Type B pancreatic cell (in vitro differentiated cells): Measurements from ENCODE around the gene GLYR1. TPM values are rescaled to one million over a fixed set of nuclear protein-coding genes. Genes with fewer than 3 reads are reported as not detected.

Source experiments
- DNase-seq: peaks from one replicate; pipeline ENCODE4 v3.0.0; 2021; ENCODE audit warnings: mixed read lengths; ENCODE audit not compliant: unreplicated experiment; ENCODE audit errors: extremely low spot score
- H3K27ac Mint-ChIP-seq: 2 replicates; pipeline ENCODE4 v1.8.0; 2021; ENCODE audit warnings: mild to moderate bottlenecking, mixed read lengths
- H3K27me3 Mint-ChIP-seq: 2 replicates; pipeline ENCODE4 v1.8.0; 2021; ENCODE audit warnings: mixed read lengths
- H3K36me3 Mint-ChIP-seq: 2 replicates; pipeline ENCODE4 v1.8.0; 2021; ENCODE audit warnings: mixed read lengths
- H3K4me1 Mint-ChIP-seq: one replicate; pipeline ENCODE4 v1.8.0; 2021; ENCODE audit warnings: mixed read lengths; ENCODE audit not compliant: unreplicated experiment
- H3K4me3 Mint-ChIP-seq: 2 replicates; pipeline ENCODE4 v1.8.0; 2021; ENCODE audit warnings: mild to moderate bottlenecking, mixed read lengths
- H3K9me3 Mint-ChIP-seq: 2 replicates; pipeline ENCODE4 v1.8.0; 2021; ENCODE audit warnings: mixed read lengths
- total RNA-seq: library from RNA; stranded (reverse); gene quantifications from 2 replicates; pipeline ENCODE4 v1.2.1, GENCODE V29; 2021; ENCODE audit warnings: low replicate concordance
- TF ChIP-seq, protein P1 (sequence below): fragments of 200-600 bp; sonication (generic); conservative IDR thresholded peaks from 2 replicates; pipeline ENCODE4 v1.5.0; 2021; ENCODE audit warnings: antibody characterized with exemption, mild to moderate bottlenecking

The GLYR1 gene
- total RNA-seq, 1 donor from 2014 or later: 120 TPM

DNA sequence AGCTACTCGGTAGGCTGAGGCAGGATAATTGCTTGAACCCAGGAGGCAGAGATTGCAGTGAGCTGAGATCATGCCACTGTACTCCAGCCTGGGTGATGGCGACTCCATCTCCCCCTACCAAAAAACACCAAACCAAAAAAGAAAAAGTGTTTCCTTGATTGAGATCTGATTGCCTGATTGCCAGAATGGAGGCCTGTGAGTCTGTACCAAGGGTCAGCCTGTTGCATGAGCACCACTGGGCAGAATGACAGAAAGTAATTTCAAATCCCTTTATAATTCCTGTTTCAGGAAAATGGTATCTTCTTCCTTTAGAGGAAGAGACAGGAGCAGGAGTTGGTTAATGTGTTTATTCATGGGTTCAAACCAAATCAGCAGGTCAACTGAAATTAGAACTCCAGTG, 8.7 kb upstream of the GLYR1 start:
- DNase-seq: no peak
- peaks cover 20% of the 10 kb centered on the region for H3K36me3 Mint-ChIP-seq
- TF ChIP-seq, protein P1, sequence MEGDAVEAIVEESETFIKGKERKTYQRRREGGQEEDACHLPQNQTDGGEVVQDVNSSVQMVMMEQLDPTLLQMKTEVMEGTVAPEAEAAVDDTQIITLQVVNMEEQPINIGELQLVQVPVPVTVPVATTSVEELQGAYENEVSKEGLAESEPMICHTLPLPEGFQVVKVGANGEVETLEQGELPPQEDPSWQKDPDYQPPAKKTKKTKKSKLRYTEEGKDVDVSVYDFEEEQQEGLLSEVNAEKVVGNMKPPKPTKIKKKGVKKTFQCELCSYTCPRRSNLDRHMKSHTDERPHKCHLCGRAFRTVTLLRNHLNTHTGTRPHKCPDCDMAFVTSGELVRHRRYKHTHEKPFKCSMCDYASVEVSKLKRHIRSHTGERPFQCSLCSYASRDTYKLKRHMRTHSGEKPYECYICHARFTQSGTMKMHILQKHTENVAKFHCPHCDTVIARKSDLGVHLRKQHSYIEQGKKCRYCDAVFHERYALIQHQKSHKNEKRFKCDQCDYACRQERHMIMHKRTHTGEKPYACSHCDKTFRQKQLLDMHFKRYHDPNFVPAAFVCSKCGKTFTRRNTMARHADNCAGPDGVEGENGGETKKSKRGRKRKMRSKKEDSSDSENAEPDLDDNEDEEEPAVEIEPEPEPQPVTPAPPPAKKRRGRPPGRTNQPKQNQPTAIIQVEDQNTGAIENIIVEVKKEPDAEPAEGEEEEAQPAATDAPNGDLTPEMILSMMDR: no peak
- H3K27me3 Mint-ChIP-seq: no peaks in the 10 kb centered on the region
- H3K4me3 Mint-ChIP-seq: no peak overlapping the region
- H3K4me1 Mint-ChIP-seq: peaks cover 12% of the 10 kb centered on the region
- H3K9me3 Mint-ChIP-seq: no peaks in the 10 kb centered on the region
- no peak overlapping the region for H3K27ac Mint-ChIP-seq

DNA sequence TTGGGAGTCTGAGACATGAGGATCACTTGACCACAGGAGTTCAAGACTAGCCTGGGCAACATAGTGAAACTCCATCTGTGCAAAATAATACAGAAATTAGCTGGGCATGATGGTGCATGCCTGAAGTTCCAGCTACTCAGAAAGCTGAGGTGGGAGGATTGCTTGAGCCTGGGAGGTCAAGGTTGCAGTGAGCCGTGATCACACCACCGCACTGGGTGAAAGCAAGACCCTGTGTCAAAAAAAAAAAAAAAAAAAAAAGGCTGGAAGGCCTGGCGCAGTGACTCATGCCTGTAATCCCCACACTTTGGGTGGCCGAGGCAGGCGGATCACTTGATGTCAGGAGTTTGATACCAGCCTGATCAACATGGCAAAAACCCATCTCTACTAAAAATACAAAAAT, 8.3 kb upstream of the GLYR1 start:
- no peaks in the 10 kb centered on the region for H3K27me3 Mint-ChIP-seq
- peaks cover 20% of the 10 kb centered on the region for H3K36me3 Mint-ChIP-seq
- H3K9me3 Mint-ChIP-seq: no peaks in the 10 kb centered on the region
- H3K4me3 Mint-ChIP-seq: no peak overlapping the region
- DNase-seq: no peak
- H3K4me1 Mint-ChIP-seq: peaks cover 17% of the 10 kb centered on the region
- H3K27ac Mint-ChIP-seq: no peak overlapping the region
- TF ChIP-seq, protein P1: no peak

DNA sequence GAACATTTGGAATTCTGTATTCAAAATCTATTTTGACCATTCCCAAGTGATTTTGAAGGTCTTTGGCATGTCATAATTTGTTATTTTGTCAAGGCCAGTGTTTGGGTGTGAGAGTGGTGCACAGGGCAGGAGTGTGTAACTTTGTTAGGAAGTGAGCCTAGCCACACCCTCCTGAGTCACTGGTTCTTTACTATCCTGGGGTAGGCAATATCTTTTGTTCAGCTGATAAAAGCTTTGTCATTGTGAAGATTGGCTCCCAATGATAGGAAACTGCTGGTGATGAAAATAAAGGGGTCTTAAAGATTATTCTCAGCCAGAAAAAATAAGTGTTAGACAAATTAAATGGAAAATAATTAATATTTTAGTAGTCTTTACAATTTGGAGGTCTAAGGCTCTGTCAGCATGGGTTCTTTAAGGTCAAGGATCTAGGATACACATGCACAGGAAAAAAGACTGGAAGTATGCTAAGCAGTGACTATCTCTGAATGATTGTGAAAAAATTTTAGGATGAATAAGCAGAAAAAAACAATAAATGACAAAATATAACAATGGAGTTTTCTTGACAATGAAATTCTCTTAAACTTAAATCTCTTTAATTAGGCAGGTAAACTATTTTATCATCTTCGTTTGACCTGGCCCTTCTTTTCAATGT, 5.3 kb upstream of the GLYR1 start:
- Mint-ChIP-seq H3K36me3 (peaks cover 4% of the 10 kb centered on the region), H3K4me1 (peaks cover 33% of the 10 kb centered on the region), H3K9me3 (no peaks in the 10 kb centered on the region), H3K27me3 (no peaks in the 10 kb centered on the region), H3K4me3 (peak overlapping the region; percentile 11), H3K27ac (peak overlapping the region; percentile 53)
- TF ChIP-seq, protein P1: no peak
- no peak for DNase-seq

DNA sequence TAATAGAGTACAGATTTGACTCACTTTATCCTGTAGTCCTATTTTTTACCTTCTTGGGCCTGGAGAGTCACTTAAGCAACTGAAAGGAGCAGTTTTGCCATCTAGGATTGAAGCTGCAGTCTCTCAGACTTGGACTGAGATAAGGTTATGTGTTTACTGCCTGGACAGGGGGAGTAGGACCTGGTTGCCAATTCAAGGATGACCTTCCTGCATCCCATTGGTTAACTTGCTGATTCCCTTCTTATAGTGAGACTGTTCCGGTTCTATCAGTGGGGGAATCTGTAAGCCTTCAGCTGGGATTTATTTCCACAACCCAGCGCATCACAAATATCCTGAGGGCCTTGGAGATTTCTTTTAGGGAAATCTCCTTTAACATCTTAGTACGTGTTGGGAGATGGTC, 3.1 kb upstream of the GLYR1 start:
- TF ChIP-seq, protein P1: no peak
- H3K4me1 Mint-ChIP-seq: peaks cover 46% of the 10 kb centered on the region
- peak overlapping the region; percentile 32 for H3K27ac Mint-ChIP-seq
- DNase-seq: no peak
- H3K4me3 Mint-ChIP-seq: peak overlapping the region; percentile 80
- no peaks in the 10 kb centered on the region for H3K9me3 Mint-ChIP-seq
- H3K27me3 Mint-ChIP-seq: no peaks in the 10 kb centered on the region
- H3K36me3 Mint-ChIP-seq: peaks cover 13% of the 10 kb centered on the region

DNA sequence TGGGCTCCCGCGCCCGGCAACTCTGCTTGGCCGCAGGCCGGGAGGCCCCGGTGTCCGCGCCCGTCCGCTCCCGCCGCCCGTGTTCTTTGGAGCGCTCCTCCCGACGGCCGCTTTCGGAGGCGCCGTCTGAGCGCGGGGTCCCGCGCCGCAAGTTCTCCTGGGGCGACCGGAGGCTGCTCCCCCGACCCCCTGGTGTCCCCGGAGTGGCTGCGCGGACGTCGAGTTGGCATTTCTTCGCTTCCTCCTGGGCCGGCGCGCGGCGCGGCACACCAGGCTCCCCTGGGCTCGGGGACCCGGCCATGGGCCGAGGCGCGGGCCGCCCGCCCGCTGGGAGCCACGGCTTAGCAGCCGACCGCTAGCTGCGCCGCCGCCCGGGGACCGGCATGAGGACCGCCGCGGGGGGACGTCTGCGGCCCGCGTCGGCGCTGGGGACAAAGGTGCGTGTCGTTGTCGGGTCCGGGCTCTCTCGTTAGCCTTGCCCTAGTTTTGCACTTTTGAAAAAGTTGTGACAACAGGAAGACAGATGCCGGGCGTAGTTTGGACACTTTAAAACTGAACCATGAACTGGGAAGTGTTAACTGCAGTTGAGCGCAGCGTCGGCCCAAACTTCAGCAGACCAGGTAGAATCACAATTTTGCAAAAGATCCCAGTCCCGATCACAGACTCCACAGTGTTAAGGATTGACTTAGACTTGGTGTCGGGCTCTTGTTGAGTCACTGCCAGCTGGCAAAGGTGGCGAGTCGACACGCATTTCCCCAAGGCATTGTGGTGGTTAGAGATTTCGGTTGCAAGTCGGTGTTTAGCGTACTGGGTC, 893 bp upstream of the GLYR1 start:
- H3K27ac Mint-ChIP-seq: peak overlapping the region; percentile 88
- H3K9me3 Mint-ChIP-seq: no peaks in the 10 kb centered on the region
- peak overlapping the region; percentile 90 for H3K4me3 Mint-ChIP-seq
- TF ChIP-seq, protein P1: peak; percentile 12
- H3K4me1 Mint-ChIP-seq: peaks cover 46% of the 10 kb centered on the region
- peaks cover 13% of the 10 kb centered on the region for H3K36me3 Mint-ChIP-seq
- DNase-seq: no peak
- H3K27me3 Mint-ChIP-seq: no peaks in the 10 kb centered on the region
